Activated CD8-positive, alpha-beta memory T cell treated with anti-CD3 and anti-CD28 coated beads, Interleukin-2, amount 50 U/mL, for 24 hours (primary cell): Measurements from ENCODE around the gene SLC23A3.

ENCODE experiments used
- DNase-seq: peaks from one replicate; pipeline ENCODE4 v3.0.0-alpha.2; 2020; ENCODE audit errors: extremely low read depth

SLC23A3 gene

GRCh38 chr2:219175928-219176817 lies 6.3 kb upstream of the SLC23A3 start:
- DNase-seq = no peak

- DNase-seq = no peak
Observed at GRCh38 chr2:219175486-219175885, 5.7 kb upstream of the SLC23A3 start.

- DNase-seq = no peak
Observed at GRCh38 chr2:219174801-219175200, 5.0 kb upstream of the SLC23A3 start.

- DNase-seq = no peak
Observed at GRCh38 chr2:219174146-219174545, 4.3 kb upstream of the SLC23A3 start.

GRCh38 chr2:219173176-219173575 lies 3.3 kb upstream of the SLC23A3 start:
- no peak for DNase-seq

- DNase-seq = no peak
Observed at GRCh38 chr2:219172231-219173154, 2.7 kb upstream of the SLC23A3 start.

- DNase-seq = no peak
Observed at GRCh38 chr2:219171231-219171651, 1.4 kb upstream of the SLC23A3 start.

GRCh38 chr2:219168932-219169331 lies 897 bp downstream of the SLC23A3 start:
- DNase-seq = no peak

GRCh38 chr2:219168526-219168925 lies 1.3 kb downstream of the SLC23A3 start:
- no peak for DNase-seq

GRCh38 chr2:219167997-219168396 lies 1.8 kb downstream of the SLC23A3 start:
- DNase-seq = no peak

- no peak for DNase-seq
Observed at GRCh38 chr2:219165058-219165911, 4.5 kb downstream of the SLC23A3 start.

GRCh38 chr2:219163156-219163555 lies 6.7 kb downstream of the SLC23A3 start:
- no peak for DNase-seq

GRCh38 chr2:219161097-219161496 lies 8.7 kb downstream of the SLC23A3 start:
- DNase-seq = no peak

GRCh38 chr2:219160186-219161017 lies 9.4 kb downstream of the SLC23A3 start, which contains the start of gene NHEJ1:
NHEJ1 (minus strand) TSS chr2:219160815; CDS start chr2:219158362, 2,453 bp downstream.
- peak; percentile 81 for DNase-seq

GRCh38 chr2:219159771-219160185 lies 10.1 kb downstream of the SLC23A3 start:
- DNase-seq = no peak

- no peak for DNase-seq
Observed at GRCh38 chr2:219158586-219158985, 11.2 kb downstream of the SLC23A3 start.

- no peak for DNase-seq
Observed at GRCh38 chr2:219158025-219158424, 11.8 kb downstream of the SLC23A3 start.

- no peak for DNase-seq
Observed at GRCh38 chr2:219157396-219157795, 12.4 kb downstream of the SLC23A3 start.

GRCh38 chr2:219155054-219155644 lies 14.7 kb downstream of the SLC23A3 start:
- DNase-seq = no peak

- DNase-seq = no peak
Observed at GRCh38 chr2:219149667-219150066, 20.2 kb downstream of the SLC23A3 start.
